HepG2 (cell line): ENCODE results near the gene BLMH. TPM values are rescaled to one million over a fixed set of nuclear protein-coding genes. Genes with fewer than 3 reads are reported as not detected.

Experiments
- ATAC-seq: fragments of 200-7000 bp; cut with Tn5 transposase; 3 replicates; pipeline ENCODE4 v1.9.1; 2020; ENCODE audit warnings: mild to moderate bottlenecking, moderate library complexity
- BruUV-seq: library from RNA; stranded (reverse); fragments of 400-500 nt; replicated peaks from 2 replicates; lab custom pipeline; 2021; lab: Mats Ljungman, UMichigan
- CTCF ChIA-PET: fragments of 300-600 bp; formaldehyde crosslinking; extraction: SDS; loops from one replicate; lab custom pipeline; 2021; ENCODE audit warnings: low total read pairs, inconsistent platforms, low intra/inter-chr PET ratio; lab: Yijun Ruan, JAX
- POLR2A ChIA-PET: fragments of 350-600 bp; sonication (Branson Sonifier 250); formaldehyde crosslinking; loops from one replicate; lab custom pipeline; 2020; ENCODE audit warnings: antibody characterized with exemption, inconsistent platforms; lab: Yijun Ruan, JAX
- DNase-seq: peaks from one replicate; pipeline ENCODE4 v3.0.0-alpha.2; 2015; ENCODE audit warnings: low spot score
- FAIRE-seq: peaks from 3 replicates; lab custom pipeline; 2011; peaks lifted over from hg19 to GRCh38; lab: Jason Lieb, UNC
- H2AFZ ChIP-seq: one replicate; pipeline ENCODE4 v1.6.1; 2011; ENCODE audit warnings: low read length, inconsistent platforms
- H3K27ac ChIP-seq: fragments of 300-600 bp; 3 replicates; pipeline ENCODE4 v1.8.0; 2011; ENCODE audit warnings: mixed run types, mild to moderate bottlenecking, mixed read lengths, low read length, inconsistent platforms; ENCODE audit not compliant: insufficient read depth; ENCODE audit errors: extremely low read length
- H3K27me3 ChIP-seq, 2 experiments: fragments of 200-600 bp in 1 of 2; 2 replicates in 1 of 2; 3 replicates in 1 of 2; pipeline versions ENCODE4 v1.6.0 to v1.8.0; 2011; ENCODE audit warnings: low read length in 2 of 2, mild to moderate bottlenecking in 2 of 2, moderate library complexity in 2 of 2, inconsistent platforms in 1 of 2; ENCODE audit not compliant: insufficient read depth in 2 of 2, control insufficient read depth in 1 of 2
- H3K36me3 ChIP-seq, 2 experiments: fragments of 200-600 bp in 1 of 2; replicated peaks in 1 of 2; 2 replicates in 1 of 2; 3 replicates in 1 of 2; pipeline versions ENCODE4 v1.5.1 to v1.8.0; 2011; ENCODE audit warnings: low read length in 2 of 2, inconsistent platforms in 1 of 2; ENCODE audit not compliant: insufficient read depth in 2 of 2, control insufficient read depth in 1 of 2
- H3K4me1 ChIP-seq: 2 replicates; pipeline ENCODE4 v1.5.1; 2012; ENCODE audit warnings: low read length, inconsistent platforms; ENCODE audit not compliant: insufficient read depth
- H3K4me2 ChIP-seq: 2 replicates; pipeline ENCODE4 v1.6.0; 2011; ENCODE audit warnings: low read depth, low read length, inconsistent platforms
- H3K4me3 ChIP-seq, 3 experiments: fragments of 200-600 bp in 1 of 3; sonication (generic), shearing (Covaris generic) in 1 of 3; replicated peaks in 1 of 3; 2 replicates each; pipeline ENCODE4 v1.5.1; 2011 to 2016; ENCODE audit warnings: low read length in 3 of 3, inconsistent platforms in 2 of 3, low read depth in 2 of 3, mild to moderate bottlenecking in 2 of 3, control low read depth in 1 of 3, mixed read lengths in 1 of 3; ENCODE audit not compliant: insufficient read depth in 1 of 3
- H3K79me2 ChIP-seq: one replicate; pipeline ENCODE4 v1.6.1; 2011; ENCODE audit warnings: low read length, inconsistent platforms; ENCODE audit not compliant: insufficient read depth
- H3K9ac ChIP-seq: 2 replicates; pipeline ENCODE4 v1.6.0; 2011; ENCODE audit warnings: mild to moderate bottlenecking, low read depth, low read length, inconsistent platforms; ENCODE audit not compliant: insufficient read depth
- H3K9me3 ChIP-seq: 2 replicates; pipeline ENCODE4 v1.5.1; 2012; ENCODE audit warnings: mild to moderate bottlenecking, low read length
- H4K20me1 ChIP-seq: 2 replicates; pipeline ENCODE4 v1.6.0; 2011; ENCODE audit warnings: inconsistent platforms, mild to moderate bottlenecking, low read length, moderate library complexity; ENCODE audit not compliant: insufficient read depth
- CEBPZ ChIP-seq: IDR thresholded peaks from 2 replicates; pipeline ENCODE4 v1.6.1; 2012; ENCODE audit warnings: low read length, improper control_type of control experiment
- HNF4A ChIP-seq: sonication (generic); formaldehyde crosslinking; IDR thresholded peaks from 2 replicates; pipeline ENCODE4 v1.4.0; 2020; ENCODE audit warnings: missing genetic modification reagents
- HOXD1 ChIP-seq: sonication (generic); formaldehyde crosslinking; IDR thresholded peaks from 2 replicates; pipeline ENCODE4 v1.5.0; 2020; ENCODE audit warnings: missing genetic modification reagents
- RERE ChIP-seq: IDR thresholded peaks from 2 replicates; pipeline ENCODE4 v1.6.1; 2016; ENCODE audit warnings: low read depth, missing genetic modification reagents, missing compliant biosample characterization
- RFX3 ChIP-seq: IDR thresholded peaks from 2 replicates; pipeline ENCODE4 v1.6.1; 2016; ENCODE audit warnings: missing biosample characterization, missing genetic modification reagents
- ZNF275 ChIP-seq: sonication (generic); formaldehyde crosslinking; IDR thresholded peaks from 2 replicates; pipeline ENCODE4 v1.8.0; 2022; ENCODE audit warnings: missing genetic modification reagents, mild to moderate bottlenecking, inconsistent platforms, borderline replicate concordance
- ZNF770 ChIP-seq: sonication (generic); formaldehyde crosslinking; IDR thresholded peaks from 2 replicates; pipeline ENCODE4 v1.5.0; 2020; ENCODE audit warnings: mild to moderate bottlenecking, missing genetic modification reagents
- WGBS: methylation state at CpG from one replicate; pipeline ENCODE4 v1.1.6; 2017; ENCODE audit warnings: low lambda C conversion rate; 5-methylcytosine and 5-hydroxymethylcytosine counted together
- in situ Hi-C: cut with HindIII; loops from 2 replicates; pipeline ENCODE4 v1.10.0; 2017; ENCODE audit warnings: low pct_unique_long_range_greater_than_20kb; ENCODE audit not compliant: extremely low pct_ligation_motif_present
- intact Hi-C: fragments of 100-400 bp; cut with micrococcal nuclease; formaldehyde crosslinking; loops from one replicate; pipeline ENCODE4 v1.10.0; 2022; ENCODE audit not compliant: unreplicated experiment
- polyA plus RNA-seq, 8 experiments: library from polyadenylated mRNA; depleted of rRNA in 3 of 8; stranded (reverse) in 7 of 8; unstranded in 1 of 8; fragments of >200 nt; fragmentation: Illumina TruSeq in 4 of 8; extraction: Trizol in 4 of 8; gene quantifications; 2 replicates each; pipeline versions ENCODE4 v1.2.1 to v1.2.3, GENCODE V29; 2011 to 2016; ENCODE audit warnings: low read depth in 4 of 8, missing spikeins in 1 of 8, mixed read lengths in 1 of 8; ENCODE audit not compliant: insufficient read depth in 1 of 8
- total RNA-seq, 5 experiments: library from RNA; depleted of rRNA; stranded (reverse); fragments of >200 nt; fragmentation: Illumina TruSeq; extraction: Trizol; gene quantifications; 2 replicates each; pipeline ENCODE4 v1.2.3, GENCODE V29; 2016; ENCODE audit warnings: low read depth in 1 of 5

The BLMH gene
- total and polyA plus RNA-seq, 2 of the 13 experiments (the other 11 are each of a cell fraction or from before 2014, with no cell fraction given): 12.1 to 41.0 TPM

GRCh38 chr17:30304778-30305177, 13.0 kb upstream of the BLMH start (continued):
- TF ChIP-seq RERE (CRISPR knock-in tag): no peak

DNA sequence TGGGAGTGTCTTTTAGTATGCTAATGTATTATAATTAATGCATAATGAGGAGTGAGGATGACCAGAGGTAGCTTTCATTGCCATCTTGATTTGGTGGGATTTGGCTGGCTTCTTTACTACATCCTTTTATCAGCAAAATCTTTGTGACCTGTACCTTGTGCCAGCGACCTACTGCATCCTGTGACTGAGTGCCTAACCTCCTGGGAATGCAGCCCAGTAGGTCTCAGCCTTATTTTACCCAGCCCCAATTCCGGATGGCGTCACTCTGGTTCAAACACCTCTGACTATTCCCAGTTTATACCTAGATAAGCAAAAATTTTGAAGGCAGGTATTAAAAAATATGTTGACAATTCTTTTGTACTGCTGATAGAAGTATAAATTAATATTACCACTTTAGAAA, 10.5 kb upstream of the BLMH start:
- in situ Hi-C loops: no loop called here
- ChIA-PET POLR2A (no interaction called here), CTCF (no interaction called here)
- H3K4me1 ChIP-seq: no peaks in the 10 kb centered on the region
- no peak overlapping the region for H3K27ac ChIP-seq
- intact Hi-C loops: no loop called here
- 73% methylated on average over 3 of the region's 3 CpGs for WGBS
- H3K27me3 ChIP-seq: no peaks in the 10 kb centered on the region
- H2AFZ ChIP-seq: no peak overlapping the region
- no TSS peak for BruUV-seq
- FAIRE-seq (no peak), DNase-seq (no peak), ATAC-seq (no peak)
- H3K9ac ChIP-seq: no peak overlapping the region
- H3K4me2 ChIP-seq: no peak overlapping the region
- no peaks in the 10 kb centered on the region for H3K36me3 ChIP-seq
- H3K9me3 ChIP-seq: peaks cover 9% of the 10 kb centered on the region; the same call in 1 of the 2 replicates
- H3K79me2 ChIP-seq: no peaks in the 10 kb centered on the region
- no peaks in the 10 kb centered on the region for H4K20me1 ChIP-seq
- no peak overlapping the region for H3K4me3 ChIP-seq
- TF ChIP-seq HNF4A (CRISPR knock-in tag): no peak
- TF ChIP-seq ZNF275 (CRISPR knock-in tag): no peak
- no peak for TF ChIP-seq CEBPZ
- TF ChIP-seq ZNF770 (CRISPR knock-in tag): no peak
- TF ChIP-seq RFX3 (CRISPR knock-in tag): no peak
- TF ChIP-seq HOXD1: no peak
